GM18511 (cell line): ENCODE measurements around the gene MYO18B.

Experiments
- ATAC-seq: cut with Tn5 transposase; IDR thresholded peaks from one replicate; pipeline ENCODE4 v1.9.1; 2021; ENCODE audit warnings: mild to moderate bottlenecking, moderate library complexity; ENCODE audit not compliant: unreplicated experiment

Gene MYO18B

DNA sequence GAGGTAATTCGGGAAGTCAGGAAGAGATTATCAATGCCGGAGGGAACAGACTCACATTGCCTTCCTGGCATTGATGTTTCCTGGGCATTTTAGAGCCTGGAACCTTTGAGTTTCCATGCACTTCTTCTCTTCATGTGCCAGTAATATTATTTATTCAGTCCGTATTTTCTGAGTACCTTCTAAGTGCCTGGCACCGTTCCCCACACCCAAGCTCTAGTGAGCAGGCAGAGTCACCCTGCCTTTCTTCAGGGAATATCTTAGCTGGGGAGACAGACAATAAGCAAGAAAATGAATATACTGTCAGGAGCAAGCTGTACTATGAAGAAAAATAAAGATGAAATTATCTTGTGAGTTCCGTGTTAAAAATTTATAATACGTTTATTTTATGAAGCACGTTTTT lies 291.1 kb downstream of the MYO18B start:
- ATAC-seq, result no peak

DNA sequence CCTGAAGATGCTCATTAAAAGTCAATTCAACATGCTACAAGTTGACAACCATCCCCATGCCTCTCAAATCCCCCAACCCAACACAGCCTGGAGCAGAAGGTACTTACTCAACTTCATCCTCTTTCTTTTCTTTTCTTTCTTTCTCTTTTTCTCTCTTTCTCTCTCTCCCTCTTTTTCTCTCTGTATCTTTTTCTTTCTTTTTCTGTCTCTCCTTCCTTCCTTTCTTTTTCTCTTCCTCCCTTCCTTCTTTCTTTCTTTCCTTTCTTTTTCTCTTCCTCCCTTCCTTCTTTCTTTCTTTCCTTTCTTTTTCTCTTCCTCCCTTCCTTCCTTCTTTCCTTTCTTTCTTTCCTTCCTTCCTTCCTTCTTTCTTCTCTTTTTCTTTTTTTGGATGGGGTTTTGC lies 291.6 kb downstream of the MYO18B start:
- ATAC-seq, result no peak

DNA sequence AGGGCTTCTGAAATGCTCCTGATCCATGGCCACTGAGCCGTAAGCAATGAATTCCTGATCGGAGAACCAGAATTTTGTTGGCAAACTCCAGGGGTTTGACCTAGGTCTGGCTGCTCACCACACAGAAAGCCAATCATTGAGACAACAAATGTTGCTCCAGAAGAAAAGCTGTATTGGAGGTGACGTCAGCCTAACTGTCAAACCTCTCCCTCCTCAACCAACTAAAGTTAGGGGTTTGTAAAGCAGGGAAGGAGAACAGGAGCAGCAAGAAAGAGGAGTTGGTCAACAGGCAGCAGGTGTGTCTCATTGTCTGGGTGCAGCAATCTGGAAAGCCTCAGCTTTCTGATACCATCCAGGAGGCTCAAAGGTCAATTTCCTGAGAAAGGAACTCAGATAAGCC lies 293.5 kb downstream of the MYO18B start:
- ATAC-seq, result no peak

DNA sequence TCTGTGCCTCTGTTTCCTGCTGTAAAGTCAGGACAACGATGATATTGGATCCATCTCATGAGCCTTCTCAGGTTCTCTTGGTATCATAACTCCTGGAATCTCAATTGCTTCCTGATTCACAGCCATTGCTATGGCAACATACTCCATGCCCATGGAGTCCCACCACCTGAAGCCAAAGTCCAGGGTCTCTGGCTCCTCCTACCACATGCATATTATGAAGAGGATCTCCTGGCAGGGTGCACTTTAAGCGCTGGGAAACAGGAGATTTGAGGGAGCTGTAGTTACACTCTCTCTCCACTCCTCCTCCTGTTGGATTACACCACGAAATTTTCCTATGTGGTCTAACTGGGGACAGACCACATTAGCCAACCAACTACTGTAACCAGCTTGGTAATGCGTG lies 296.4 kb downstream of the MYO18B start:
- no peak for ATAC-seq

DNA sequence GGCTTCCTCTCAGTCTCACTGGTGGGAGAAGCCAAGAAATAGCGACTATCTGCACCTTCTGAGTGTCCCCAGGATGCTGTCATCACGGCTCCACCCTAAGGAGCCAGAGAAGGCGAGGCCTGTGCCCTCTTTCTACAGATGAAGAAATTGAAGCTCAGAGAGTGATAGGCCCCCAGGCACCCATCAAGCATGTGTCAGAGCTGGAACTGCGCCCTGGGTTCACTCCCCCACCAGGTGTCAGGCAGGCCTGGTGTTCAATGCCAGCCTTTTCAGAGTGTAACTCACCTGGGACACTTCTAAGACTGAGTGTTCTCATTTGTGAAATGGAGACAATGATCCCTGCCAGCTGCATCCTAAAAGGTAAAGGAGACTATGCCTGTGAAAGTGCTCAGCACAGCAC lies 299.9 kb downstream of the MYO18B start:
- no peak for ATAC-seq

DNA sequence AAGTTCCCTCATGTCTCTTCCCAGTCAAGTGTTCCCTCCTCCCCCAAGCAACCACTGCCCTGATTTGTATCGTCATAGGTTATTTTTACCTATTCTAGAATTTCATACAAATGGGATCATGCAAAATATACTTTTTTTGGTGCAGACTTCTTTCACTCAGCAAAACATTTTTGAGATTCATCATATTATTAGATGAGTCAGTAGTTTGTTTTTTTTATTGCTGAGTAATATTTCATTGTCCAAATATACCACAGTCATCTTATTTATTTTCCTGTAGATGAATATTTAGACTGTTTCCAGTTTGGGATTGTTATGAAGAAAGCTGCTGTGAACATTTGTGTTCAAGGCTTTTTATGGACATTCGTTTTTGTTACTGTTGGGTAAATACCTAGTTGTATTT lies 301.0 kb downstream of the MYO18B start:
- no peak for ATAC-seq

DNA sequence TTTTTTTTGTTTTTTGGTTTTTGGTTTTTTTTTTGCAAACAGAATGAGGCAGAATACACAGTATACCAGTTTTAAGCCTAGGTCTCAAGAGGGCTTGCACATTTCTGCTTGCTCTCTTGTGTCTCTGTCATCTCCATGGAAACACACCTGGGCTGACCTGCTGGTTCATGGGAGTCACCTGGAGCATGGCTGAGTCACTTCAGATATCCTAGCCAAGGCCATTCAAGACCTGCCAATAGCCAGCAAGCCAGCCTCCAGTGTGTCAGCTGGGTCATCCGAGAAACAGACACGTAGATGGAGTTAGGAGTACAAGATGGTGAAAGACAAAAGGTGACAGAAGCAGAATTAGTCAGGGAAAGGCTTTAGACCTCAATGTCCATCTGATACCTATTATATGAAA lies 303.1 kb downstream of the MYO18B start:
- no peak for ATAC-seq

DNA sequence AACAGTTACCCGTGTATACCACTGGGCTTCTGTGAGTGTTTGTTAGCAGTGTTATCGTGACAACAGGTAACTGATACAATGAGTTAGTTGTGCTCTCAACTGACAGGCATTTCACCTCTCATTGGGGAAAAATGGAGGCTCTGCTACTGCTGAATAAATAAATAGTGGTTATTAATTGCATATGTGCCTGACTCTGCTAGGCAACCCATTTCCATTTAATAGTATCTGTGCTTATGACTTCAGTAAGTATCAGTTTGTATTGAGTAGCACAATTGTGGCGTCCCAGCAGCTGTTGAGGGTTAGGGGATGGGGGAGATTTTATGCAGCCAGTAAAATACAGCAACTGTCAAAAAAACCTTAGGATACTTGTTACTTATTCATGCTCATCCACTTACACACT lies 303.9 kb downstream of the MYO18B start:
- no peak for ATAC-seq

DNA sequence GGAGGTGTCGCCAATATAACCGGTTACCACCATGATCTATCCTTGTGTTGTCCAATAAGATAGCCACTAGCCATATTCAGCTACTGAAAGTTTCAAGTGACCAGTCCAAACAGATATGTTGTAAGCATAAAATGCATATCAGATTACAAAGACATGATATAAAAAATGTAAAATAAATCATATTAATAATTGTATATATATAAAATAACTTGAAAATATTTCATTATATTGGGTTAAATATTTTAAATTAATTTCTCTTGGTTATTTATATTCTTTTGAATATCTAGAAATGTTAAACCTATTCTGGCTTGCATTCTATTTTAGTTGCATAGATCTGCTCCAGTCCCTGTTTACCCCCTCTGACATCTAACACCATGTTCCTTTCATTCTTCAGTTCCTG lies 305.5 kb downstream of the MYO18B start:
- ATAC-seq, result no peak

DNA sequence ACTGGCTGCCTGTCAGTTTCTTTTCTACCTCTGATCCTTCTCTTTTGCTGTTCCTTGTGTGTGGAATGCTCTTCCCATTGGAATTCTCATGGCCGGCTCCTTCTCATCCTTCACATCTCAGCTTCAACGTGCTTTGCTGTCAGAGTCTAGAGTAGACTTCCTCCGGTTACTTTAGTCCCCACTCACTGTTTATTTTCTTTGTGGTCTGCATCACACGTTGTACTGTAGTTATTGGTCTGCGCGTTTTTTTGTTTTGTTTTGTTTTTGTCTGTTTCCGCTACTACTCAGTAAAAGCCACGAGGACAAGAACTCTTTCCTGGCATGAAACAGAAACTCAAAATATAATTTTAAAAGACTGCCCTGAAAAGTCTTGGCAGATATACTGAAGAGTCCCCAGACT lies 305.9 kb downstream of the MYO18B start:
- ATAC-seq, result no peak

DNA sequence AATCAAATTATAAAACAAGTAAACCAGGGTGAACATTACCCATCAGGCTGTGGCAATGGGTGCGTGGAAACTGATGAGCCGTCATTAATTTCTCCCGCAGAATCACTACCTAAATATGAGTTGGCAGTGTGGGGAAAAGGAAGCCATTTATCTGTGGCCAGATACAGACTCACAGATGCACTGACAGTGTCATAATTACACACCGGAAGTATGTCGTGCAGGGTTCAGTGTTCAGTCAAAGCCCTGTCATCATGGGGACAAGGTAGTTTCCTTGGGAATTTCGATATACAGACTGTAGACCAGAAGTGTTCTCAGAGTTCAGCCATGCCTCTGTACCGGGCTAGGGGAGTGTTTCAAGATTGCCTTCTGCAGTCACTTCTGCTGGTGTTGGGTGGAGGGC lies 308.1 kb downstream of the MYO18B start:
- no peak for ATAC-seq

DNA sequence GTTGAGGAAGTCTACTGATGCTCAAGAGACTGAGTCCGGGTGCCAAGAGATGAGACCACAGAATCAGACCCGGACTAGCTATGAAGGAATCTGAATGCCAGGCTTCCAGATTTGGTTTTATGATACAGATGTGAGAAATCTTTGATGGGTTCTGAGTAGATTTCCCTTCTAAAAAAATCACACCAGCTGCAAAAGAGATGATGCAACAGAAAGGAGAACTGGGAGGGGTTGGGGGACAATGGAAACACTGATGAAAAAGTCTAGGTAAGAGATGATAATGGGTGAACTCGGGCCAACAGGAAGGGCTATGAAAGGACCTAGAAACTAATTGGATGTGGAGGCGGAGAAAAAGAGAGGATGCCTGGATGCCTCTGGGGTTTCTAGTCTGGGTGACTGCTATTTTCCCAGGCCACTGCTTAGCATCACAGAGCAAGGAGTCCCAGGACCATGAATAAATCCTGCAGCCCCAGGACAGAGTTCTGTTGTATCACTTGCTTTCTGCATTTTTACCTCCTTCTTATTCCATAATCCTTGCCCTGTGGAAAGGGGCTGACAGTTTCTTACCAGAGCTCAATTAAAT lies 311.8 kb downstream of the MYO18B start:
- ATAC-seq, result no peak

DNA sequence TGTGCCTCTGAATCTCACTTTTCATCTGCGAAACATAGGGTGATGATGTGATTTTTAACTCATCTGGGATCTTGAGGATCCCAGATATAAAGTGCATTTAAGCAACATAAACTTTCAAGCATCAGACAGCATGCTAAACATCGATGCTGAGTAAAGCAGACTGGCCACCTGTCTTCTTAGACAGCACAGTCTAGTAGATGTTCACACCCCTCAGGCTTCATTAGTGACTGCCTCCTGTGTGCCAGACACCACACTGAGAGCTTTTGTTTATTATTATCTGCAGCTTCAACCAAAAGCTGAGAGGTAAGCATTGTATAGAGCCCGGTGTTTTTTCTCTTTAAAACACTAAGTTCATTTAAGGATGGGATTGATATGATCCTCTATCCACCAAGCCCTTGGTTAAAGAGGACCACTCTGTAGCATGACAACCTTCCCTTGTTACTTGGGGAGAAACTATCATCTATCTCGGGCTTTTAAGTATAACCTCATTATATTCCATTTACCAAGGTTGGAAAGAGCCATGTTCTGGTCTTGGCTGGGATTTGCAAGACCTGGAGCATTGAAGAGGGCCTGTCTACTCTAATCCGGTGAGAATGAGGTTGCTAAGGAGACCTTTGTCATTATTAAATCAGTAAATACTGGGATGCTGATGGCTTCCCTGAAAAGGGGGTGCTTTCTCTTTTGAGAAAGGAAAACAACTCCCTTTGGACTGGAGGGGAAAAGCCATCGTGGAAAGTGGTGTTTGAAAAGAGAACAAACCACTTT lies 313.0 kb downstream of the MYO18B start:
- no peak for ATAC-seq

DNA sequence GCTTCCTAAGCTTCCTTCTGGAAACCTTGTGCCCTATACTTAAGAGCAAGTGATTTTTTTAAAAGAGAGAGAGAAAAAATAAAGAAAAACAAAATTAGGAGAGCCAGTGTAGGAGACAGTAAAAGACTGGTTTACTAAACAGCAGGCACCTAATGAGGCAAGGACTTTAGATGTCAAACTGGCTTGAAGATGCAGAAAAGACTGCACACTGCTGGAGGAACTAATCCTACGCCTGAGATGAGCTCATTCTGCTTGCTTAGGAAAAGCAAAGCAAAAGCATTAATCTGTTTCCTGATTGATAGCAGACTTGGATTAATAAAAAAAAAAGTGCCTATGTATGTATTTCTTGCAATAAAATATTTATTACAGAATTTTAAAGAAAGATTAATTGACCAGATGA lies 313.7 kb downstream of the MYO18B start:
- no peak for ATAC-seq

DNA sequence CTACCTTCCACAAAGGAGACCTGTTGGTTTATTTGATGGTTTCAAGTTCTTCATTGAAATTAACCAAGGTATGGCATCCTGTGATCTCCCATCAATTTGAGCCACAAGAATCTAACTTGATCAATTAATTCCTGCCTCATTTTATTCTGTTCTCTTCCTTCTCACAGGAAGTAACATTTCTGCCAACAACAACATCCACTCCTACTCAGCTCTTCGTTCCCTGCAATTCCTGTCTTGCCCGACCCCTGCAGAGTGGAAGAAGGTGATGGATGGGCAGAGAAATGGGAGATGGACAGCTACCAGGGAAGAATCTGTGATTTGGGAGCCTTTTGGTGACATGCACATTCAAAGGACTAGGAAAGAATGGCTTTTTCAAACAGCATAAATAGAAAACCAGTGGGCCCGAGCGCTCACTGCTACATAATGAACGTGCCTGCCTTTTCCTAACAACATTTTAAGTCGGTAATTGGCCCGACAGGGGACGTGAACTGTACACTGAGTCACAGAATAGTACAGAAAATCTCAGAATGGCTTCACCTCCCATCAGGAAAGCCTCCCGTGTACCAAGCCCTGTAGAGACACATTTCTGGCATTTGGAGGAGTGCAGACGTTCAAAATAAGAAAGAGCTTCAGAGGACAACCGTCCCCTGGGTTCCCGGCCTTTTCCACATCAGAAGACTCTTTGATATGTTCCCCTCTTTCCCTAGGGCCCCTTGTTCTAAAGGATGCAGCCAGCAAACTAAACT lies 314.6 kb downstream of the MYO18B start:
- ATAC-seq, result no peak

DNA sequence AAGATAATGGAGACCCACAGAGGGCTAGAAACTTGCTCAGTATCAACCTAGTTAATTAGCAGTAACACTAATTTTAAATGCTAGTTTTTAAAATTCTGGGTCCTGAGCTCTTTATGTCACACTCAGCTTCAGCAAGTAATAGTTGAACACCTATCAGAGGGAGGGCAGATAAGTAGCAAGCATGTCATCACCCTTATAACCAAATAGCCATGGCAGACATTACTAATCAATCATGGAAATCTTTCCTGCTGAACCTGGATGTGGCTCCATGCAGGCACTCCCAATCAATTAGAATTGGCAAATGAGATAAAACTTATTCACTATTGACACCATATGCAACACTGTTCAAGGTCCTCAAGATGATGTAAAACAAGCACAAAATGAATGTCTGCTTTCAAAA lies 315.7 kb downstream of the MYO18B start:
- ATAC-seq, result no peak

DNA sequence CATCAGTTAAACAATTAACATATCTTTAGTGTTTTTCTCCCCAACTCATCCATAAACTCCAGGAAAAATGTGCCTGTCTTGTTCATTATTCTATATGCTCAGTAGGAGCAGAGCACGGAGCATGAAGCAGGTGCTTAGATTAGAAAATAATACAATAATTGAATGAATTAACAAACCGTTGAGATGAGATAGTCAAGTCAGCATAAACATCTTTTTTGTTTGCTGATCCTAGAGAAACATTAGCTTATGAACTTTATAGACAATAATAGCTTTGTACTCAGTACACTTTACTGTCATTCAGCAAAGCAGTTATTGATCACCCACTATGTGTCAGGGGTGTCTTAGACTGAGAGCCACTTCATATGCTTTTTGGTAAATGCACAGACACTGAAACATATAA lies 322.1 kb downstream of the MYO18B start:
- ATAC-seq, result no peak

DNA sequence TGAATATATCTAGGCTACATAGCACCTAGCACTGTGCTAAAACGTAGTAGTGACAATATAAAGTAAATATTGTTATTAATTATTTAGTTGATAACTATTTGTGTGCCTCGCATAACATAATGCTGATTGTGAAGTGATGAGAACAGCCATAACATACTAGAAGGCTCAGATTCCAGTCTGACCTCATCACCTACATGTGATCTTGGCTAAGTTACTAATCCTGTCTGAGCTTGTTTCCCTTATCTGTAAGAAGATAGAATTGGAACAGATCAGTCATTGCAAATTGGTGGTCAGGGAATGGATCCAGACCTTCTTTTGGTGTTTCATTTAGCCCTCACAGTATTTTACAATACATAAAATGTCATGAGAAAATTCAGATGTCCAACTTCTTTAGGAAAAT lies 323.9 kb downstream of the MYO18B start:
- ATAC-seq, result no peak

DNA sequence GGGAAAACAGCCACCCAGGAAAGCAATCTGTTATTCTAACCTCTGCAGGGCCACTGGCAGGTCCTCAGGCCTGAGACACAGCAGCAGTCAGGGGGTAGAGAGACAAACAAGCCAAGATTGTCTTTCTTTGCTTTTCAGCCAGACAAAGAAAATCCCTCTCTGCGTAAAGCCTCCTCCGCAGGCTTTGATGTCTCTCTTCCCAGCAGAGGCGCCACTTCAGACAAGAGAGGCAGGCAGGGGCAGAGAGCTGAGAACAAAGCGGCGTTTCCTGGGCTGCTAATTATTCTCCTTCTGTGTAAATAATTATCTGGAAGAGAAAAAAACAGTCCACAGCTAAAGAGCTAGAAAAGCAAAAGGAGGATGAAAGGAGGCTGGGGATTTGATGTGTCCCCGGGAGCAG lies 324.5 kb downstream of the MYO18B start:
- no peak for ATAC-seq

DNA sequence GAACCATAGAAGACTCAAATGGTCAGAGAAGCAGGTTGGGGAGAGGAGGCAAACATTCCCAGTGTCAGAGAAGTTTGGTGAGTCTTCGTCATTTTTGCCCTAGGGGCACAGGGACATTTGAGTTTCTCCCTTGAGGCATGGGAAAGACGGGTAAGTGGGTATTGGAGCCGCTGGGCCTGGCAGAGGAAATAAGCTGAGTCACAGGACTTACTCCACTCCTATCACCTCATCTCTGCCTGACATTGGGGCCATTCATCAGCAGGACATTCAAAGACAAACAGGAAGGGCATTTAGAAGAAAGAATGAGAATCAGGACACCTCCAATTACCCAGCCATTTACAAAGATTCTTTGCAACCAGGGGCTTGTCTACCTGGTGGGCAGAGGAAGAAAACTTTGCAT lies 326.6 kb downstream of the MYO18B start:
- no peak for ATAC-seq

DNA sequence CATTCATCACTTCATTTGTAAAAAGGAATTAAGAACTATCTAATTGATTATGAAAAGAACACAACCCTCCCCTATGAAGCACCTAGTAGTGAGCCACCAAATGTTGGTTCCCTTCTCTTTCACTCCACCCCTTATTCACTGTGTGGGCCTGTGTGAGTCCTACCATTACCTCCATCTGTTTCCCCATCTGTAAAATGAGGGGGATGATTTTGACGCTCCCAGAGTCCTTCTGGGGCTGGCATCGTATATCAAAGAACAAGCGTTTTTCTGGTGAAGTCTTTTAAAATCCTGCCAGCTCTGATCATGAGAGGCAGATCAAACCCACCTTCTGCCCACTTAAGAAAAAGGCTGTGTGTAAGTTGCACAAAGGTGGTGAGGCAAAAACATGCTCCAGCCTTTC lies 330.6 kb downstream of the MYO18B start:
- no peak for ATAC-seq

DNA sequence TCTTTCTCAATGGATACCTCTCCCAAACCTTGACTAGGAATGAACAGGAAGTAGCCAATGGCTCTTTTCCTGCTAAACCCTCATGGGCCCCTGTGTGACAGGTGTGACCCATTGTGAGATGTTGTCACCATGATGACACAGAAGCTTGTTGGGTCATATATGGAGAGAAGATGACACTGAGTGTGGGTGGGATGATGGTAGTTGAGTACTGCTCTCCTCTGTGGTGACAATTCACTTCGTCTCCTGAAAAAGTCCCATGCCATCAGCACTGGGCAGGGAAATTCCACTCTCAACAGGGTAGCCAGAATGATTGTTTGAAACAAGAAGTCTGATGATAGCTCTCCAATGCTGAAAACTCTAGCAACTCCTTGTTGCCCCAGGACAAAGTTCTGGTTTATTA lies 333.3 kb downstream of the MYO18B start:
- no peak for ATAC-seq
